ENCODE results near the gene DLAT.
"Not testable (repeated sequence)": the region's sequence is repeated elsewhere in the genome, so short reads cannot be mapped to it uniquely, and the experiment has no call there.

Gene DLAT

GRCh38 chr11:112050721-112051120 is 25.5 kb downstream of the DLAT start:
- no peak for DNase-seq

- DNase-seq, result no peak
Measured at GRCh38 chr11:112051768-112052167, 26.6 kb downstream of the DLAT start.

- no peak for DNase-seq
Measured at GRCh38 chr11:112057170-112057569, 32.0 kb downstream of the DLAT start.

GRCh38 chr11:112058103-112058502 is 32.9 kb downstream of the DLAT start:
- DNase-seq, result no peak

- DNase-seq, result no peak
Measured at GRCh38 chr11:112062923-112063322, 37.7 kb downstream of the DLAT start.

GRCh38 chr11:112073941-112074811 is 49.0 kb downstream of the DLAT start, which contains the start of the genes NKAPD1 and PIH1D2:
Gene NKAPD1, plus strand, starts transcription at chr11:112074299. Its CDS starts 1,276 bp downstream, at chr11:112075575.
Gene PIH1D2, minus strand, starts transcription at chr11:112074017. Its CDS starts 843 bp downstream, at chr11:112073174.
- DNase-seq, result peak; percentile 58 to 75 (median 64)

- no peak for DNase-seq
Measured at GRCh38 chr11:112082729-112083128, 57.5 kb downstream of the DLAT start.

GRCh38 chr11:112085822-112086421 is 60.7 kb downstream of the DLAT start:
- DNase-seq, result peak in 1 of 4 experiments; percentile 6

GRCh38 chr11:112086422-112087191 is 61.4 kb downstream of the DLAT start, which contains the start of the genes SDHD and TIMM8B:
Gene SDHD, plus strand, starts transcription at chr11:112086873. Its CDS starts 35 bp downstream, at chr11:112086908.
Gene TIMM8B, minus strand, starts transcription at chr11:112086756. Its CDS starts 33 bp downstream, at chr11:112086723.
- peak; percentile 86 to 91 (median 88) for DNase-seq

- DNase-seq, result no peak
Measured at GRCh38 chr11:112087212-112087611, 62.0 kb downstream of the DLAT start.

- not testable (repeated sequence) for DNase-seq
Measured at GRCh38 chr11:112095302-112095701, 70.1 kb downstream of the DLAT start.

GRCh38 chr11:112096194-112096593 is 71.0 kb downstream of the DLAT start:
- DNase-seq, result no peak

GRCh38 chr11:112097734-112098528 is 72.7 kb downstream of the DLAT start:
- DNase-seq, result no peak

- DNase-seq, result no peak
Measured at GRCh38 chr11:112100462-112100861, 75.3 kb downstream of the DLAT start.

GRCh38 chr11:112103446-112103845 is 78.2 kb downstream of the DLAT start:
- no peak for DNase-seq

GRCh38 chr11:112106070-112106469 is 80.9 kb downstream of the DLAT start:
- no peak for DNase-seq

All from activated CD4-positive, CD25-positive, alpha-beta regulatory T cell (primary cell).